ENCODE data around the gene SLC6A9. TPM values are rescaled to one million over a fixed set of nuclear protein-coding genes. Genes with fewer than 3 reads are reported as not detected.

Gene SLC6A9
- total and polyA plus RNA-seq, 2 donors (not counting 1 experiment from before 2014, with no cell fraction given) = 0.28 to 5.5 TPM

GRCh38 chr1:43970911-43971310 lies 60.4 kb downstream of the SLC6A9 start:
- Histone ChIP-seq H3K36me3 (replicated peaks in 1 of 2; ENCODE audit: control extremely low read depth in 1 of 2, control insufficient read depth in 1 of 2, extremely low read depth in 1 of 2, insufficient read depth in 2 of 2, low read length in 1 of 2) (peaks cover 0 to 10% of the 10 kb centered on the region in 2 experiments), H2AFZ (ENCODE audit: insufficient read depth, low read depth, low read length, poor library complexity, severe bottlenecking) (no peak overlapping the region), H3K27me3 (replicated peaks in 1 of 4; ENCODE audit: control extremely low read depth in 1 of 4, control insufficient read depth in 3 of 4, insufficient read depth in 4 of 4, low read length in 3 of 4) (no peaks in the 10 kb centered on the region), H3K27ac (ENCODE audit: low read length in 2 of 2) (no peak overlapping the region), H3K4me1 (ENCODE audit: control insufficient read depth in 2 of 2, insufficient read depth in 2 of 2, low read length in 2 of 2) (peaks cover 21 to 37% of the 10 kb centered on the region in 2 donors), H3K9me3 (ENCODE audit: control extremely low read depth in 1 of 3, control insufficient read depth in 2 of 3, insufficient read depth in 1 of 3, low read length in 2 of 3) (no peaks in the 10 kb centered on the region), H3K4me3 (ENCODE audit: control extremely low read depth in 1 of 5, extremely low read depth in 1 of 5, insufficient read depth in 1 of 5, low read depth in 2 of 5, low read length in 4 of 5) (peak overlapping the region in 3 of 5 experiments; percentile 83 to 96 (median 93)), H4K20me1 (ENCODE audit: control insufficient read depth, insufficient read depth, low read length, poor library complexity, severe bottlenecking) (peaks cover 20% of the 10 kb centered on the region), H3K79me2 (ENCODE audit: control insufficient read depth, insufficient read depth, low read length) (peaks cover 33% of the 10 kb centered on the region), H3K4me2 (replicated peaks; ENCODE audit: low read depth, low read length, poor library complexity, severe bottlenecking) (peak overlapping the region; percentile 96), H3K9ac (ENCODE audit: low read length) (peak overlapping the region; percentile 81)
- POLR2A ChIA-PET = interaction anchor here (0.6 kb wide), 1 partner anchor 1026 kb away, joined by 3 read pairs; no protein-coding TSS in a partner anchor
- no peak for ATAC-seq (ENCODE audit: low read depth)
- CTCF ChIA-PET = interaction anchor here (0.5 to 1.7 kb wide), 3 partner anchors 24 to 201 kb away, joined by 3 to 4 read pairs (median 4); partner anchors contain the start of gene IPO13
- Mint-ChIP-seq H3K4me3 (peak overlapping the region; percentile 95), H3K4me1 (peaks cover 44% of the 10 kb centered on the region), H3K27me3 (no peaks in the 10 kb centered on the region), H3K9me3 (ENCODE audit: insufficient read depth) (no peaks in the 10 kb centered on the region), H3K27ac (peak overlapping the region; percentile 10)
- WGBS (ENCODE audit: insufficient coverage) = 90% methylated on average over 7 of the region's 9 CpGs
- intact Hi-C loops (cut with micrococcal nuclease) = loop anchor here (10.0 kb wide), 2 partner anchors 266 to 1516 kb away; partner anchors contain the start of genes PPCS, ST3GAL3 and ZMYND12
- no peak for DNase-seq
- TF ChIP-seq CTCF (IDR thresholded peaks at IDR 0.05) (no peak), EZH2 (IDR thresholded peaks at IDR 0.05; ENCODE audit: borderline replicate concordance, insufficient read depth, low read depth, low read length, poor library complexity, severe bottlenecking) (no peak)

GRCh38 chr1:43970502-43970901 lies 60.8 kb downstream of the SLC6A9 start:
- H3K27me3 ChIP-seq (replicated peaks in 1 of 4; ENCODE audit: control extremely low read depth in 1 of 4, control insufficient read depth in 3 of 4, insufficient read depth in 4 of 4, low read length in 3 of 4) = no peaks in the 10 kb centered on the region
- H3K9me3 Mint-ChIP-seq (ENCODE audit: insufficient read depth) = no peaks in the 10 kb centered on the region
- peak overlapping the region; percentile 62 to 96 (median 92) for H3K4me3 ChIP-seq (ENCODE audit: control extremely low read depth in 1 of 5, extremely low read depth in 1 of 5, insufficient read depth in 1 of 5, low read depth in 2 of 5, low read length in 4 of 5)
- H3K27ac Mint-ChIP-seq = peak overlapping the region; percentile 79
- peak overlapping the region; percentile 81 for H3K9ac ChIP-seq (ENCODE audit: low read length)
- H3K36me3 ChIP-seq (replicated peaks in 1 of 2; ENCODE audit: control extremely low read depth in 1 of 2, control insufficient read depth in 1 of 2, extremely low read depth in 1 of 2, insufficient read depth in 2 of 2, low read length in 1 of 2) = peaks cover 0 to 10% of the 10 kb centered on the region in 2 experiments
- H4K20me1 ChIP-seq (ENCODE audit: control insufficient read depth, insufficient read depth, low read length, poor library complexity, severe bottlenecking) = peaks cover 16% of the 10 kb centered on the region
- H3K4me2 ChIP-seq (replicated peaks; ENCODE audit: low read depth, low read length, poor library complexity, severe bottlenecking) = peak overlapping the region; percentile 96
- intact Hi-C loops (cut with micrococcal nuclease) = loop anchor here (10.0 kb wide), 2 partner anchors 266 to 1516 kb away; partner anchors contain the start of genes PPCS, ST3GAL3 and ZMYND12
- no peaks in the 10 kb centered on the region for H3K27me3 Mint-ChIP-seq
- no peak for ATAC-seq (ENCODE audit: low read depth)
- H3K4me1 ChIP-seq (ENCODE audit: control insufficient read depth in 2 of 2, insufficient read depth in 2 of 2, low read length in 2 of 2) = peaks cover 17 to 33% of the 10 kb centered on the region in 2 donors
- CTCF ChIA-PET = interaction anchor here (0.5 to 1.7 kb wide), 4 partner anchors 22 to 200 kb away, joined by 3 to 4 read pairs (median 4); partner anchors contain the start of gene IPO13
- H3K4me3 Mint-ChIP-seq = peak overlapping the region; percentile 95
- peaks cover 29% of the 10 kb centered on the region for H3K79me2 ChIP-seq (ENCODE audit: control insufficient read depth, insufficient read depth, low read length)
- 25% methylated on average over 2 of the region's 5 CpGs for WGBS (ENCODE audit: insufficient coverage)
- no peak for DNase-seq
- H3K27ac ChIP-seq (ENCODE audit: low read length in 2 of 2) = peak overlapping the region in 1 of 2 donors; percentile 60
- H3K9me3 ChIP-seq (ENCODE audit: control extremely low read depth in 1 of 3, control insufficient read depth in 2 of 3, insufficient read depth in 1 of 3, low read length in 2 of 3) = no peaks in the 10 kb centered on the region
- peaks cover 39% of the 10 kb centered on the region for H3K4me1 Mint-ChIP-seq
- H2AFZ ChIP-seq (ENCODE audit: insufficient read depth, low read depth, low read length, poor library complexity, severe bottlenecking) = peak overlapping the region; percentile 81
- TF ChIP-seq CTCF (IDR thresholded peaks at IDR 0.05) = no peak
- TF ChIP-seq EZH2 (IDR thresholded peaks at IDR 0.05; ENCODE audit: borderline replicate concordance, insufficient read depth, low read depth, low read length, poor library complexity, severe bottlenecking) = no peak
- POLR2A ChIA-PET = interaction anchor here (0.6 kb wide), 1 partner anchor 1026 kb away, joined by 3 read pairs; no protein-coding TSS in a partner anchor

All from B cell (primary cell).